ENCODE measurements around the gene RAB11FIP3. TPM values are rescaled to one million over a fixed set of nuclear protein-coding genes. Genes with fewer than 3 reads are reported as not detected.

Gene RAB11FIP3
- total and polyA plus RNA-seq, 9 of the 15 experiments (the other 6 are each of a cell fraction or from before 2014, with no cell fraction given): 0.46 to 13.1 (median 4.3) TPM

DNA sequence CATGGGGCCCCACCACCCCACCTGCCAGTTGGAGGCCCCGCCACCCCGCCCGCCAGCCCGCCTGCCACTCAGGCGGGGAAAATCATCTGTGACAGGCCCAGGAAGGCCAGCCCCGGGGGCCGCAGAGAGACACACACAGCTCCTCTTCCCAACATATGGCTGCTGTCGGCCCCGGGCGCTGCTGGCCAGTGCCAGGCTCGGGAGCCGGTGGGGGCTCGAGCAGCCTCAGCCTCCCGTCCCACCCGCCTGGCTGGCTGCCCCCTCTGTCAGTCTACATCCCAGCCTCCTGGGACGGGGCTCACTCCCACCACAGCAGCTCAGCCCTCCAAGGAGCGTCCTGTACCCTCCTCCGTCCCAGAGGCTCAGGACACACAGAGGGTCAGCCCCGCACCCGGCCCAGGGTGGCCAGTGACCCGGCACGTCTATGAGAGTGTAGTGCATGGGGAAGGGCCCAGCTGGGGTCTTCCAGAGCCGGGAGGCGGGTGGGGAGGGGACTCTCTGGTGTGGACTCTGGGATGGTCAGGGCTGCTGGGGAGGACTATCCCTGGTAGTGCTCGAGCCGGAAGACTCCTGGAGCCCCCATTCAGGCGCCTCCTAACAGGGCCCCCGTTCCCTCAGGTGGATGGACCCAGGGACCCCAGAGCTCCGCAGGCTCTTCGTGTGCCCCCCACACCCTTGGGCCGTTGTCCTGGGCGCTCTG is 131.2 kb downstream of the RAB11FIP3 start:
- Histone ChIP-seq H3K27me3 (ENCODE audit: control insufficient read depth in 2 of 2, insufficient read depth in 2 of 2, low read length in 2 of 2) (peaks cover 3 to 8% of the 10 kb centered on the region in 2 experiments; a peak in 4 of 5 replicates), H3K36me3 (ENCODE audit: control insufficient read depth, insufficient read depth, low read length) (peaks cover 23% of the 10 kb centered on the region; the same call in 1 of the 3 replicates), H3K9me1 (ENCODE audit: control insufficient read depth, insufficient read depth, low read length) (no peaks in the 10 kb centered on the region), H3K79me2 (ENCODE audit: control insufficient read depth, insufficient read depth, low read length) (no peaks in the 10 kb centered on the region), H3K4me3 (no peak overlapping the region), H3K27ac (ENCODE audit: extremely low read depth, low read depth, low read length) (no peak overlapping the region), H3K9ac (ENCODE audit: insufficient read depth in 1 of 2, low read depth in 2 of 2, low read length in 2 of 2) (no peak overlapping the region), H3K4me1 (replicated peaks in 1 of 2; ENCODE audit: control insufficient read depth in 2 of 2, insufficient read depth in 2 of 2, low read length in 2 of 2) (peaks cover 0 to 71% of the 10 kb centered on the region in 2 experiments; a peak in 2 of 5 replicates), H3K4me2 (ENCODE audit: insufficient read depth, low read length) (no peak overlapping the region), H2AFZ (ENCODE audit: low read depth, low read length) (no peak overlapping the region), H3K9me3 (replicated peaks; ENCODE audit: control insufficient read depth, insufficient read depth, low read depth, low read length) (no peaks in the 10 kb centered on the region), H4K20me1 (replicated peaks; ENCODE audit: control insufficient read depth, insufficient read depth, low read length) (no peaks in the 10 kb centered on the region)
- CTCF ChIA-PET (ENCODE audit: low intra/inter-chr PET ratio): no interaction called here
- no peak for TF ChIP-seq ILF3 (IDR thresholded peaks at IDR 0.05; ENCODE audit: borderline replicate concordance)
- TF ChIP-seq, protein P1, sequence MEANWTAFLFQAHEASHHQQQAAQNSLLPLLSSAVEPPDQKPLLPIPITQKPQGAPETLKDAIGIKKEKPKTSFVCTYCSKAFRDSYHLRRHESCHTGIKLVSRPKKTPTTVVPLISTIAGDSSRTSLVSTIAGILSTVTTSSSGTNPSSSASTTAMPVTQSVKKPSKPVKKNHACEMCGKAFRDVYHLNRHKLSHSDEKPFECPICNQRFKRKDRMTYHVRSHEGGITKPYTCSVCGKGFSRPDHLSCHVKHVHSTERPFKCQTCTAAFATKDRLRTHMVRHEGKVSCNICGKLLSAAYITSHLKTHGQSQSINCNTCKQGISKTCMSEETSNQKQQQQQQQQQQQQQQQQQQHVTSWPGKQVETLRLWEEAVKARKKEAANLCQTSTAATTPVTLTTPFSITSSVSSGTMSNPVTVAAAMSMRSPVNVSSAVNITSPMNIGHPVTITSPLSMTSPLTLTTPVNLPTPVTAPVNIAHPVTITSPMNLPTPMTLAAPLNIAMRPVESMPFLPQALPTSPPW (CRISPR knock-in tag; IDR thresholded peaks at IDR 0.05): no peak
- POLR2A ChIA-PET: interaction anchor here (1.0 kb wide), 1 partner anchor 11 kb away, joined by 3 read pairs; the partner anchor contains the start of gene NHLRC4
- WGBS (ENCODE audit: insufficient coverage, low coverage, missing lambda C conversion rate): 62% methylated on average over 24 of the region's 32 CpGs
- in situ Hi-C loops (cut with MboI) (no loop called here), intact Hi-C loops (cut with micrococcal nuclease) (no loop called here)
- FAIRE-seq (no peak), ATAC-seq (peak; percentile 8; the same call in 1 of the 3 replicates), DNase-seq (ENCODE audit: extremely low read depth in 1 of 4, low spot score in 3 of 4) (no peak)
- no TSS peak for BruUV-seq (replicated peaks)

Data from K562 (cell line).